NB4 (cell line): ENCODE data around the gene UBE2U.

Source experiments
- CTCF ChIP-seq: IDR thresholded peaks from one replicate; pipeline ENCODE4 v1.5.1; 2012; ENCODE audit warnings: low read depth, low read length
- POLR2A ChIP-seq: IDR thresholded peaks from 2 replicates; pipeline ENCODE4 v1.6.1; 2011; ENCODE audit warnings: mild to moderate bottlenecking; ENCODE audit not compliant: insufficient read length; ENCODE audit errors: extremely low read depth

- TF ChIP-seq CTCF (no peak), POLR2A (no peak)
These were observed 4.3 kb upstream of the UBE2U start for GRCh38 chr1:64199154-64199553.
